ENCODE measurements around the gene CACNA1C. TPM values are rescaled to one million over a fixed set of nuclear protein-coding genes. Genes with fewer than 3 reads are reported as not detected.

The CACNA1C gene
- total RNA-seq, 1 donor from 2014 or later, result 6.5 TPM

GRCh38 chr12:2393016-2393415, 340.2 kb downstream of the CACNA1C start:
- DNase-seq, result no peak

GRCh38 chr12:2393996-2394395, 341.2 kb downstream of the CACNA1C start:
- DNase-seq, result no peak

- peak; percentile 71 for DNase-seq
Measured at GRCh38 chr12:2395354-2395977, 342.7 kb downstream of the CACNA1C start.

DNA sequence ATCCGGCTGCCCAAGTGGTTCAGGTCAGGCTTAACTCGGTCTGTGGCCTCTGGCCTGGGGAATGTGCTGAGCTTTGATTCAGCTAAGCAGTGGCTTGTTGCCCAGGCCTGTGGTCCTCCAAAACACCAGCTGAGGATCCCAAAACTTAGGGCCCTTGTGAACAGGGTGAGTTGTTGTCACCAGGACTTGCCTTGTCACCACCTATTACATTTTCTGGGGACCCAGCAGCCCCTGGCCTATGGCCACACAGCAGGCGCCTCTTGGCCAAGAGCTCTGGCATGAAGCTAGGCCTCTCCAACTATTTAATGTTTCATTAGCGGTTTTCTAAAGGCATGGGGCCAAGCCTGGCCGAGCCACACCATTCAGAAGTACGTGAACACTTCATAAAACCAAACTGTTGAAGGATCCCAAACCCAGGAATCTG, 343.7 kb downstream of the CACNA1C start:
- peak; percentile 51 for DNase-seq

DNA sequence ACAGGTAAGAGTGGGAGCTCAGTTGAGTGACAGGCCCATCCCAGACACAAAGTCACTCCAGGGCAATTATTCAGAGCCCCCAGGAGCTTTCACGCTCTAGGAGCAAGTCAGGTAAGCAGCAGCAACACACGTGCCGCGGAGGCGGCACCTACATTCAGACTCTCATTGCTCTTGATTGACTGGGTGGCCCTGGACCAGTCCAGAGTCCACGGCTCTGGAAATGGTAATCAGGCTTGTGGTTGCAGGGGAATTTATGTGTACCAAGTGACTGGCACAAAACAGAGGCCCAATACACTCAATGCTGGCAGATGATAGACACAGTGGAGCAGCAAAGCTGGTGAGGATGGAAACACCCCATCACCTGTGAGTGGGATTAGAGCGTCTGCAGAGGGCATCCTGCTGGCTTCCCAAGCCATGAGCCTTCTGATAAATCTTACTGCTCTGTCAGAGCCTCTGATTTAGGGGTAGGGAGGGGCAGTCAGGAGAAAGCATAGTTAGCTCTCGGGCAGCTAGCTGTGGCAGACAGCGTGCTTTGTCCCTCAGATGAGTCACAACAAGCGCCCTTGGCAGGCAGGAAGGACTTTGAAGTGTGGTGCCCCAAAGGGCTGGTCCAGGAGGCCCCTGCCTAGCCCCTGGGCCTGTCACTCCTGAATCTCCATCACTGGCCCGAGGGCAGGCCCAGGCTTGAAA, 344.7 kb downstream of the CACNA1C start:
- no peak for DNase-seq

DNA sequence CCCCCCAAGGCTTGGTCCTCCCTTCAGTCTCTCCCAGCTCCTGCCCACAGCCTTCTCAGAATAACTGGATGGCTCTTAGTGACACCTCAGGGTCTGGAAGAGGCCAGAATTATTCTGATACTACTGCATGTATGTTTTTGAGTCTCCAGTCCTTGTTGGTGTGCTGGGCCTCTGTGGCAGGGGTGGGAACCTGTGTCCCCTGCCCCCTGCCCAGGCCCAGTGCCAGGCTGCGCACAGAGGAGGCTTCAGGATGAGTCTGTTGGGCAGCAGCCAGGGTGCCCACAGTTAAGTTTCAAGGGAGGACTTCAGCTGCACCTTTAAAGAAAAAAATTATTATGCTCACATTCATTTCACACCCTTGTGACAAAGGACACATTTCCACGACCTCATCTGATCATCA, 348.3 kb downstream of the CACNA1C start:
- no peak for DNase-seq

DNA sequence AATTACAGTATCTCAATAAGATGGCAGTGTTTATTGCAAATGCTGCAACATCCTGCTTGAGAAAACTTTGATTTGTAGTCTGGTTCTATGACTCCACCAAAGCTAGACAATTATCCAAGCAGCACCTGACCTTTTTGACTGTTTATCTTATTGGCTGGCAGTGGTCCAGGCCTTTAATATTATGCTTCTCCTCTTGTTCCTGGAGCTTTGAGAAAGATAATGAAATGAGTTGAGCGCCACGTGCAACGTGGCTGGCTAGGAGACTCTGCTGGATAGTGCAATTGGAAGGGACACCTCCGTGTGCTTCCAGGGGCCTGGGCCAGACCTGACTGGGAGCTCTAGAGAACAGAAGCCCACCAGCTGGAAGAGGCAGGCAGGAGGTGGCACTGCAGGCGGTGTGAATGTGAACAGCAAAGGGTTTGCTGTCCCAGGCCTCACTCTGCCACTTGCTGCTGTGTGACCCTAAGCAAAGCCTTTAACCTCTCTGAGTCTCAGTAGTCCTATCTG, 349.3 kb downstream of the CACNA1C start:
- no peak for DNase-seq

GRCh38 chr12:2403221-2403976, 350.6 kb downstream of the CACNA1C start:
- no peak for DNase-seq

- no peak for DNase-seq
Measured at GRCh38 chr12:2405039-2405438, 352.3 kb downstream of the CACNA1C start.

DNA sequence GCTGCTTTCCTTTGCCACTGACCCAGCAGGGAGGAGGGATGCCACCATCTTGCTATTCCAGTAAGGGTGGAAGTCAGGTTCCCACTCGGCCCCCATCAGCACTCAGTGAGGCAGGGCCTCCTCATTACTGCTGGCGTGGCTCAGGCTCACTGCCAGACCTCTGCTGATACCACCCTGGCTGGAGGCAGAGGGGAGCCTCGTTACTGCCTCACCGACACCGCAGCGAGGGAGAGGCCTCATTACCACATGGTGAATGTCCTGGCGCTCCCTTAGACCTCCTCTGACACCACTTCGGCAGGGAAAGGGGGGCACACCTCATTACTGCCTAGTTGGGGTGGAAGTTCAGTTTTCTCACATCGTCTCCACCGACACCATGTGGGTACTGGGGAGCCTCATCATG, 354.1 kb downstream of the CACNA1C start:
- DNase-seq, result no peak

GRCh38 chr12:2408262-2408661, 355.5 kb downstream of the CACNA1C start:
- DNase-seq, result no peak

GRCh38 chr12:2409656-2410265, 357.0 kb downstream of the CACNA1C start:
- no peak for DNase-seq

DNA sequence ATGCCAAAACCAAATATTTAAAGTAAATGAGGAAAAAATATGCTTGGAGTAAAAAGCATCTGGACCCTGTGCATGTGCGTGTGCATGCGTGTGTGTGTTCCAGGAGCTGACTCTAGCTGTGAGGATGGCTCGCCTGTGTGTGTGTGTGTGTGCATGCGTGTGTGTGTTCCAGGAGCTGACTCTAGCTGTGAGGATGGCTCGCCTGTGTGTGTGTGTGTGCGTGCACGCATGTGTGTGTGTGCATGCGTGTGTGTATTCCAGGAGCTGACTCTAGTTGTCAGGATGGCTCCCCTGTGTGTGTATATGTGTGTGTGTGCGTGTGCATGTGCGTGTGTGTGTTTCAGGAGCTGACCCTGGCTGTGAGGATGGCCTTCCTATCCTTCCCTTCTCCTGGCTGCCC, 357.7 kb downstream of the CACNA1C start:
- peak; percentile 22 for DNase-seq

GRCh38 chr12:2411011-2411410, 358.2 kb downstream of the CACNA1C start:
- no peak for DNase-seq

GRCh38 chr12:2411616-2412304, 359.0 kb downstream of the CACNA1C start:
- DNase-seq, result no peak

GRCh38 chr12:2412305-2412643, 359.5 kb downstream of the CACNA1C start:
- DNase-seq, result no peak

DNA sequence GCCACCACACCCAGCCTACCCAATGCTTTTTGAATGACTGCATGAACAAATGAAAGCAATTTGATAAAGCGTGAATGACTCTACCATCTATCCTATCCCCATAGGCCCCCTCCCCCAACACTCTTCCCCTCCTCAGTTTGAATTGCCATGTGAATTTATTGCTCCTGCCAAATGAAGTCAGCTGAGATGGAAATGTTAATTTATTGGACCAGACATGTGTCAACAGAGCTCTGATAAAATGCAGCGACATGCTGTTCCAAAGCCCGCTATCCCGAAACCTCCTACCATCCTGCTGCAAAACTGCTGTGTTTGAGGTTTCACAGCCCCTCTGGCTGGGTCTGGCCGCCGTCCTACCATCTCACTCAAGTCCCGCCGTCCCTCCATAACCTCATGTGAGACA, 360.5 kb downstream of the CACNA1C start:
- no peak for DNase-seq

DNA sequence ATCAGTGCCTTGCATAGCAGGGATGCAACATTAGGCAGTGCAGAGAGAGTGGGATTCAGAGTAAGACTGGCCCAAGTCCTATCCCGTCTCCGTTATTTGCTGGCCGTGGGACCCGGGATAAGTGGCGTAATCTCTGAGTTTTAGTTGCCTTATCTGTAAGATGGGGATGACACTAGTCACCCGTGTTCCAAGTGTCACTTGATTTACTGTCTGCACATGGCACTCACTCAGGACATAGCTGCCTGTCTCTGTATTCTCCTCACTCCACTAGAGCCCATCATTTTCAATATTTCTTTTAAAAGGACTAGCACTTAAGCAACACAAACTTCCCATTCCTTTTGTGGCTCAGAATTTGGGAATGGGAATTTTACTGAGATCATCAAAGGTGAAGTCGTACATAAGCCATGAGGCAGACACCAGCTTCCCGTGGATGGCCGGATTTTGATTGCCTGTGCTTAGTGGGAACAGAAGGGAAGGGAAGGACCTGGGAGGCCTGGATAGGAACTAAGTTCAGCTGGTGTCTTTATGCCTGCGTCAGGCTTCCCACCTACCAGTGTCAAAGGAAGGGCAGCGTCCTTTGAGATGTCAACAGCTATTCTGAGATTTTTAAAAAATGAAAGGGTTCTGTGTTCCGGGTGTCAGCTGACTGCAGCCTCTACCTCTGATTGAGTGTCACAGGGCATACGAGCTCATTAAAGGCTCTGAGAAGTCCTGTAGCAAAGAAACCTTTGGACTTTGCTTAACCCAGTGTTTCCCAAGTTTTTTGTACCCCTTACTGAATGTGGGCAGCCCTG, 361.4 kb downstream of the CACNA1C start:
- DNase-seq, result no peak

GRCh38 chr12:2414810-2415567, 362.2 kb downstream of the CACNA1C start:
- no peak for DNase-seq

DNA sequence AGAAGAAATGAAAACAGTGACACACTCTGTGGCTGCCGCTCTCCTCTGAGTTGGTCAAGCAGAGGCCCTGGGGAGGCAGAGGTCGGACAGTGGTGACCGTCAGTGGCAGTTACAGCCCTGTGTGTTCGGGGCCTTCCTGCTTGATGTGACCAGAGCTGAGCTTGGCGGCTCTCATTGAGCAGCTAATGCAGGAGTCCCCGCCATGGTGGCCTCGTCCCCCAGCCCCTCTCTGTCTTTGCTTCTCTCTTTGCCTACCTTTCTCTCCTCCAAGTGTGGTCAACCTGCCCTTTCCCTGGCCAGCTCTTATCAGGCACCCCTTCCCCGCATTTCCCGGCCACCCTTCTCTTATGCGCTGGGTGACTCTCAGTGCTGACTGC, 362.8 kb downstream of the CACNA1C start:
- DNase-seq, result no peak

DNA sequence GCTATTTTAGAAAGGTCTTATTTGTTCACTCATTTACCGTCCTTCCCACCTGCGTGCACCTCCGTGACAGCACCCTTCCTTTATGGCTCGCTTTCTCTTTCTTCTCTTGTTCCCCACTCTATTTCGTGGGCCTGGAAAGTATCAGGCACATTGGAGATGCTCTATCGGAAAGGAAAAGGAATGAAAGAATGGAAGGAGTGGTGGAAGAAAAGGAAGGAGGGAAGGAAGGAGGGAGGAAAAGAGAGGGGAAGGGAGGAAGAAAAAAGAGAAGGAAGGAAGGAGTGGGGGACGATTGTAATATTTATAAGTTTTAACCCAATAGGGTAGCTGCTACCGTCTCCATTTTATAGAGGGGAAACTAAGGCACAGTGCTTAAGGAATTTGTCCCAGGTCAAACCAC, 363.4 kb downstream of the CACNA1C start:
- DNase-seq, result no peak

Data from tongue (tissue), 2 donors.